ENCODE results near the gene EXOSC5.

DNA sequence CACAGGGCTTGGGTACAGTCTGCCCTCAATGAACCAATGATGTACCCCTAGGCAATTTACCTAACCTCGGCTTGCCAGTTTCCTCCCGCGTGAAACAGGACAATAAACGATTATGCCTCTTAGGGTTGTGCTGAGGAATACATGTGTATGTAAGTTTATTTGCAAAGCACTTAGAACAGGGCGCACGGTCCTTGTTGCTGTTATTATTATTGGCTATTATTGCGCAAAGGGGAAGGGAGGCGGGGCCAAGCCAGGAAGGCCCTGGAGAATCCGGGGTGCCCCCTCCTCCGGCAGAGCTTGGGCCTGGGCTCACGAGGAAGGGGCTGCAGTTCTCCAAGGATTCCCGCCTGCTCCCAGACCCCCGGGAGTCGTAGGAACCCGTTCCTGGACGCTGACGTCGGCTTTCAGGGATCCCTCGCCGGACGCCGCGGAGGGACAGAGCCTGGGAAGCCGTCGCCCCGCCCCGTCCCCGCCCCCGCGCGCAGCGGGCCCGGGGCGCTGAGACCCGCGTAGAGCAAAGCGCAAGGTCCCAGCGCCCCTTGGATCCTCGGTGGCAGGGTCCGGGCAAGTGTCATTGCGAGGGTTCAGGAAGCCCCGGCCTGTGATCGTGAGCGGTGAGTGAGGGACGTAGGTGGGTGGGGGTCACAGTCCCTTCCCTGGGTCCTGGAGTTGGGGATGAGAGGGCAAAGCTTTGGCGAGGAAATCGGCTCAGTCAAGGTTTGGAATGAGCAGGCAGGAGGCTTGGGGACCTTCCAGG, 20.7 kb downstream of the EXOSC5 start, which contains the start of gene TMEM91:
- TF ChIP-seq CTCF (IDR thresholded peaks at IDR 0.05), result no peak
- TF ChIP-seq TCF7L2 (IDR thresholded peaks at IDR 0.05; ENCODE audit: low read depth, low read length), result no peak

Measured in Panc1 (cell line).